Measurements from ENCODE around the gene AUTS2.
A peak's percentile ranks its signal among the peaks of the same experiment; 100 is the strongest.

The AUTS2 gene

GRCh38 chr7:70657989-70658632 lies 1059.8 kb downstream of the AUTS2 start:
- DNase-seq (ENCODE audit: low read depth in 2 of 2) = no peak

- DNase-seq (ENCODE audit: low read depth in 2 of 2) = no peak
Measured at GRCh38 chr7:70659263-70659662, 1061.0 kb downstream of the AUTS2 start.

- peak in 1 of 2 donors; percentile 29 for DNase-seq (ENCODE audit: low read depth in 2 of 2)
Measured at GRCh38 chr7:70660154-70660818, 1062.0 kb downstream of the AUTS2 start.

GRCh38 chr7:70660819-70661191 lies 1062.5 kb downstream of the AUTS2 start:
- DNase-seq (ENCODE audit: low read depth in 2 of 2) = no peak

- DNase-seq (ENCODE audit: low read depth in 2 of 2) = no peak
Measured at GRCh38 chr7:70663680-70664079, 1065.4 kb downstream of the AUTS2 start.

GRCh38 chr7:70665997-70666396 lies 1067.7 kb downstream of the AUTS2 start:
- DNase-seq (ENCODE audit: low read depth in 2 of 2) = no peak

GRCh38 chr7:70667406-70667805 lies 1069.1 kb downstream of the AUTS2 start:
- DNase-seq (ENCODE audit: low read depth in 2 of 2) = no peak

GRCh38 chr7:70668606-70669358 lies 1070.5 kb downstream of the AUTS2 start:
- no peak for DNase-seq (ENCODE audit: low read depth in 2 of 2)

GRCh38 chr7:70669854-70670253 lies 1071.6 kb downstream of the AUTS2 start:
- DNase-seq (ENCODE audit: low read depth in 2 of 2) = no peak

- DNase-seq (ENCODE audit: low read depth in 2 of 2) = no peak
Measured at GRCh38 chr7:70670288-70670687, 1072.0 kb downstream of the AUTS2 start.

- no peak for DNase-seq (ENCODE audit: low read depth in 2 of 2)
Measured at GRCh38 chr7:70673778-70674570, 1075.7 kb downstream of the AUTS2 start.

- DNase-seq (ENCODE audit: low read depth in 2 of 2) = no peak
Measured at GRCh38 chr7:70674571-70675010, 1076.3 kb downstream of the AUTS2 start.

- no peak for DNase-seq (ENCODE audit: low read depth in 2 of 2)
Measured at GRCh38 chr7:70676243-70676642, 1078.0 kb downstream of the AUTS2 start.

GRCh38 chr7:70678621-70679251 lies 1080.5 kb downstream of the AUTS2 start:
- DNase-seq (ENCODE audit: low read depth in 2 of 2) = no peak

GRCh38 chr7:70679661-70680060 lies 1081.4 kb downstream of the AUTS2 start:
- no peak for DNase-seq (ENCODE audit: low read depth in 2 of 2)

GRCh38 chr7:70680306-70680705 lies 1082.0 kb downstream of the AUTS2 start:
- no peak for DNase-seq (ENCODE audit: low read depth in 2 of 2)

GRCh38 chr7:70680743-70681468 lies 1082.6 kb downstream of the AUTS2 start:
- DNase-seq (ENCODE audit: low read depth in 2 of 2) = no peak

- DNase-seq (ENCODE audit: low read depth in 2 of 2) = no peak
Measured at GRCh38 chr7:70681469-70682350, 1083.4 kb downstream of the AUTS2 start.

- no peak for DNase-seq (ENCODE audit: low read depth in 2 of 2)
Measured at GRCh38 chr7:70684173-70684572, 1085.9 kb downstream of the AUTS2 start.

- no peak for DNase-seq (ENCODE audit: low read depth in 2 of 2)
Measured at GRCh38 chr7:70693321-70693685, 1095.0 kb downstream of the AUTS2 start.

Measured in stimulated activated CD8-positive, alpha-beta memory T cell treated with anti-CD3 and anti-CD28 coated beads, Interleukin-2, amount 100 ng/mL, for 1 hour (primary cell).